H1 (cell line): ENCODE data around the gene ZBTB16. TPM values are rescaled to one million over a fixed set of nuclear protein-coding genes. Genes with fewer than 3 reads are reported as not detected.

Experiments
- CTCF ChIA-PET: fragments of 300-600 bp; sonication (Branson Sonifier 250); formaldehyde crosslinking; loops from one replicate; lab custom pipeline; 2021; ENCODE audit not compliant: partially characterized antibody; lab: Charles Lee
- POLR2A ChIA-PET: fragments of 300-600 bp; sonication (Branson Sonifier 250); formaldehyde crosslinking; loops from one replicate; lab custom pipeline; 2021; ENCODE audit warnings: inconsistent platforms; ENCODE audit not compliant: partially characterized antibody; lab: Charles Lee
- DNase-seq, 2 experiments: peaks; one replicate each; pipeline versions ENCODE4 v3.0.0 to v3.0.0-alpha.2; 2010 to 2022; ENCODE audit warnings: low spot score in 2 of 2, low read depth in 1 of 2, mixed read lengths in 1 of 2
- FAIRE-seq: peaks from 2 replicates; lab custom pipeline; 2011; peaks lifted over from hg19 to GRCh38; lab: Jason Lieb, UNC
- H2AFZ ChIP-seq: 2 replicates; pipeline ENCODE4 v1.8.1; 2012; ENCODE audit warnings: low read length, inconsistent platforms
- H2AK5ac ChIP-seq: 2 replicates; pipeline ENCODE4 v1.6.1; 2013; ENCODE audit warnings: low read depth, low read length
- H2BK120ac ChIP-seq: replicated peaks from 2 replicates; pipeline ENCODE3; 2013; ENCODE audit warnings: low read depth, low read length, inconsistent platforms
- H2BK12ac ChIP-seq: 2 replicates; pipeline ENCODE4 v1.6.1; 2013; ENCODE audit warnings: low read depth, low read length
- H2BK15ac ChIP-seq: 2 replicates; pipeline ENCODE4 v1.6.1; 2013; ENCODE audit warnings: low read length
- H2BK20ac ChIP-seq: 2 replicates; pipeline ENCODE4 v1.6.1; 2013; ENCODE audit warnings: low read length
- H2BK5ac ChIP-seq: 2 replicates; pipeline ENCODE4 v1.6.1; 2013; ENCODE audit warnings: low read depth, low read length
- H3K14ac ChIP-seq: 2 replicates; pipeline ENCODE4 v1.6.1; 2013; ENCODE audit warnings: inconsistent platforms; ENCODE audit not compliant: insufficient read length
- H3K18ac ChIP-seq: 2 replicates; pipeline ENCODE4 v1.6.1; 2013; ENCODE audit warnings: low read length; ENCODE audit errors: extremely low read depth
- H3K23ac ChIP-seq: 2 replicates; pipeline ENCODE4 v1.6.1; 2013; ENCODE audit warnings: inconsistent platforms; ENCODE audit not compliant: insufficient read length
- H3K23me2 ChIP-seq: 2 replicates; pipeline ENCODE4 v1.6.1; 2013; ENCODE audit warnings: low read depth, low read length
- H3K27ac ChIP-seq: 2 replicates; pipeline ENCODE4 v1.6.1; 2011; ENCODE audit warnings: low read depth, low read length, inconsistent platforms
- H3K27me3 ChIP-seq, 4 experiments: replicated peaks in 1 of 4; 1 replicate in 1 of 4; 2 replicates in 3 of 4; pipeline versions ENCODE4 v1.6.1 to v1.8.1; 2011 to 2013; ENCODE audit warnings: low read length in 3 of 4, mild to moderate bottlenecking in 3 of 4, inconsistent platforms in 2 of 4, mixed read lengths in 2 of 4, moderate library complexity in 1 of 4; ENCODE audit not compliant: control insufficient read depth in 3 of 4, insufficient read depth in 3 of 4; ENCODE audit errors: extremely low read depth in 1 of 4
- H3K36me3 ChIP-seq, 4 experiments: 2 replicates each; pipeline versions ENCODE4 v1.6.1 to v1.8.1; 2011 to 2013; ENCODE audit warnings: mild to moderate bottlenecking in 4 of 4, low read length in 3 of 4, moderate library complexity in 2 of 4, control low read depth in 1 of 4, inconsistent platforms in 1 of 4; ENCODE audit not compliant: insufficient read depth in 4 of 4, control insufficient read depth in 2 of 4
- H3K4ac ChIP-seq: replicated peaks from 2 replicates; pipeline ENCODE3; 2013; ENCODE audit warnings: low read length, low read depth, mixed read lengths, inconsistent platforms; ENCODE audit not compliant: insufficient read length
- H3K4me1 ChIP-seq, 4 experiments: replicated peaks in 1 of 4; 1 replicate in 1 of 4; 2 replicates in 3 of 4; pipeline versions ENCODE4 v1.6.1 to v1.8.1; 2011 to 2013; ENCODE audit warnings: low read length in 3 of 4, inconsistent platforms in 2 of 4, mixed read lengths in 1 of 4; ENCODE audit not compliant: insufficient read depth in 4 of 4, control insufficient read depth in 3 of 4
- H3K4me2 ChIP-seq, 2 experiments: 2 replicates each; pipeline versions ENCODE4 v1.6.1 to v1.8.1; 2011 to 2013; ENCODE audit warnings: low read depth in 2 of 2, low read length in 2 of 2, control low read depth in 1 of 2, inconsistent platforms in 1 of 2, mild to moderate bottlenecking in 1 of 2; ENCODE audit not compliant: insufficient read depth in 1 of 2
- H3K4me3 ChIP-seq, 4 experiments: fragments of 200-600, 300-600 bp in 1 of 4; sonication (generic), shearing (Covaris generic), sonication (Bioruptor Twin) in 1 of 4; 2 replicates each; pipeline versions ENCODE4 v1.5.1 to v1.8.1; 2011 to 2016; ENCODE audit warnings: low read length in 4 of 4, low read depth in 3 of 4, control low read depth in 2 of 4, inconsistent platforms in 2 of 4, mild to moderate bottlenecking in 2 of 4, mixed read lengths in 1 of 4, moderate library complexity in 1 of 4; ENCODE audit not compliant: insufficient read depth in 2 of 4; ENCODE audit errors: extremely low read depth in 1 of 4
- H3K56ac ChIP-seq: replicated peaks from 2 replicates; pipeline ENCODE3; 2013; ENCODE audit warnings: low read depth, mild to moderate bottlenecking, mixed read lengths, low read length, inconsistent platforms; ENCODE audit not compliant: insufficient read length
- H3K79me1 ChIP-seq: 2 replicates; pipeline ENCODE4 v1.6.1; 2013; ENCODE audit warnings: low read depth, low read length, control low read depth
- H3K79me2 ChIP-seq, 2 experiments: 2 replicates each; pipeline versions ENCODE4 v1.6.1 to v1.8.1; 2012 to 2013; ENCODE audit warnings: low read length in 2 of 2, mild to moderate bottlenecking in 2 of 2, inconsistent platforms in 1 of 2; ENCODE audit not compliant: insufficient read depth in 2 of 2, control insufficient read depth in 1 of 2
- H3K9ac ChIP-seq, 4 experiments: replicated peaks in 1 of 4; 1 replicate in 1 of 4; 2 replicates in 3 of 4; pipeline versions ENCODE4 v1.6.1 to v1.8.1; 2011 to 2013; ENCODE audit warnings: low read depth in 3 of 4, low read length in 3 of 4, control low read depth in 2 of 4, mild to moderate bottlenecking in 2 of 4, moderate library complexity in 2 of 4, inconsistent platforms in 1 of 4; ENCODE audit errors: extremely low read depth in 1 of 4
- H3K9me3 ChIP-seq, 2 experiments: 2 replicates each; pipeline versions ENCODE4 v1.6.1 to v1.8.1; 2012 to 2013; ENCODE audit warnings: mild to moderate bottlenecking in 2 of 2, moderate library complexity in 2 of 2, control low read depth in 1 of 2, inconsistent platforms in 1 of 2, low read depth in 1 of 2, low read length in 1 of 2, mixed read lengths in 1 of 2; ENCODE audit not compliant: insufficient read depth in 2 of 2
- H4K20me1 ChIP-seq, 2 experiments: replicated peaks in 1 of 2; 2 replicates each; pipeline versions ENCODE3 to v1.8.1; 2011 to 2013; ENCODE audit warnings: inconsistent platforms in 2 of 2, low read length in 2 of 2, mild to moderate bottlenecking in 1 of 2; ENCODE audit not compliant: insufficient read depth in 2 of 2, control insufficient read depth in 1 of 2
- H4K5ac ChIP-seq: 2 replicates; pipeline ENCODE4 v1.6.1; 2013; ENCODE audit warnings: low read length, low read depth, mixed read lengths, inconsistent platforms; ENCODE audit not compliant: insufficient read length
- H4K8ac ChIP-seq: 2 replicates; pipeline ENCODE4 v1.8.0; 2013; ENCODE audit warnings: mild to moderate bottlenecking, moderate library complexity, low read length, inconsistent platforms; ENCODE audit not compliant: insufficient read depth; ENCODE audit errors: extremely low read depth
- H4K91ac ChIP-seq: replicated peaks from 2 replicates; pipeline ENCODE3; 2013; ENCODE audit warnings: low read length, mixed read lengths, inconsistent platforms; ENCODE audit not compliant: insufficient read length
- CBX8 ChIP-seq: fragments of 300-800, 300-1000 bp; sonication (generic); IDR thresholded peaks from 2 replicates; pipeline ENCODE4 v1.7.1; 2016; ENCODE audit warnings: low read depth, low read length, borderline replicate concordance
- CEBPB ChIP-seq: IDR thresholded peaks from 2 replicates; pipeline ENCODE4 v1.6.1; 2012; ENCODE audit warnings: low read depth, low read length
- CHD2 ChIP-seq: IDR thresholded peaks from 2 replicates; pipeline ENCODE4 v1.6.1; 2012; ENCODE audit warnings: low read length, improper control_type of control experiment
- CREB1 ChIP-seq: IDR thresholded peaks from 2 replicates; pipeline ENCODE4 v1.6.1; 2012; ENCODE audit warnings: inconsistent platforms
- RNF2 ChIP-seq: fragments of 200-900, 300-1000 bp; sonication (generic); IDR thresholded peaks from 2 replicates; pipeline ENCODE4 v1.7.1; 2016; ENCODE audit warnings: borderline replicate concordance, low read depth, mild to moderate bottlenecking, antibody characterized with exemption, low read length; ENCODE audit not compliant: poor library complexity, severe bottlenecking; ENCODE audit errors: missing control alignments
- SUZ12 ChIP-seq: fragments of 200-600 bp; sonication (generic); IDR thresholded peaks from 2 replicates; pipeline ENCODE4 v1.6.1; 2012; ENCODE audit warnings: mild to moderate bottlenecking, inconsistent platforms, low read length, moderate library complexity, mixed read lengths
- TAF1 ChIP-seq: IDR thresholded peaks from 2 replicates; pipeline ENCODE4 v1.6.1; 2011; ENCODE audit warnings: mild to moderate bottlenecking, low read depth, low read length
- TAF7 ChIP-seq: optimal IDR thresholded peaks from 2 replicates; pipeline ENCODE3; 2011; ENCODE audit warnings: low read depth, mild to moderate bottlenecking, inconsistent platforms, low read length, moderate library complexity, borderline replicate concordance
- YY1 ChIP-seq: IDR thresholded peaks from 2 replicates; pipeline ENCODE4 v1.6.1; 2011; ENCODE audit warnings: low read depth, mild to moderate bottlenecking, low read length
- WGBS, 2 experiments: shearing (Covaris generic) in 1 of 2; methylation state at CpG; one replicate each; pipeline versions ENCODE4 v1.1.6 to v1.1.7; 2013 to 2015; ENCODE audit warnings: low lambda C conversion rate in 2 of 2, mixed read lengths in 2 of 2, inconsistent platforms in 1 of 2, low coverage in 1 of 2, missing lambda C conversion rate in 1 of 2; ENCODE audit not compliant: insufficient replicate concordance in 2 of 2, insufficient coverage in 1 of 2, insufficient read length in 1 of 2; ENCODE audit errors: extremely low coverage in 1 of 2, missing lambda C conversion rate in 1 of 2; 5-methylcytosine and 5-hydroxymethylcytosine counted together
- polyA plus RNA-seq, 7 experiments: library from polyadenylated mRNA; depleted of rRNA in 3 of 7; stranded (reverse) in 5 of 7; unstranded in 2 of 7; fragments of >200 nt in 5 of 7; fragments of 200-250 nt in 2 of 7; gene quantifications; 1 replicate in 5 of 7; 2 replicates in 1 of 7; 4 replicates in 1 of 7; pipeline versions ENCODE4 v1.2.1 to v1.2.3, GENCODE V29; 2011 to 2013; ENCODE audit warnings: missing spikeins in 2 of 7, mixed read lengths in 2 of 7
- total RNA-seq: library from RNA; stranded (reverse); fragmentation: NEBNext Ultra II Directional; extraction: Animal tissue kit (Norgen Biotek cat#: 25700); gene quantifications from 2 replicates; pipeline ENCODE4 v1.2.1, GENCODE V29; 2021

The ZBTB16 gene
- total and polyA plus RNA-seq, 2 of the 8 experiments (the other 6 are each of a cell fraction or from before 2014, with no cell fraction given) = 0.12 to 0.61 TPM

GRCh38 chr11:114098927-114099326 is 39.4 kb downstream of the ZBTB16 start:
- DNase-seq (no peak), FAIRE-seq (no peak)
- Histone ChIP-seq H3K9me3 (no peaks in the 10 kb centered on the region), H2BK20ac (no peak overlapping the region), H2BK5ac (no peak overlapping the region), H2AK5ac (no peak overlapping the region), H4K8ac (no peak overlapping the region), H3K79me2 (no peaks in the 10 kb centered on the region), H3K36me3 (no peaks in the 10 kb centered on the region), H3K56ac (no peak overlapping the region), H3K23me2 (no peaks in the 10 kb centered on the region), H4K91ac (no peak overlapping the region), H2BK12ac (no peak overlapping the region), H3K18ac (no peak overlapping the region), H4K20me1 (no peaks in the 10 kb centered on the region), H3K23ac (no peak overlapping the region), H3K4me3 (no peak overlapping the region), H3K4ac (no peak overlapping the region), H3K27me3 (no peaks in the 10 kb centered on the region), H3K79me1 (no peaks in the 10 kb centered on the region), H3K27ac (no peak overlapping the region), H3K4me1 (no peaks in the 10 kb centered on the region), H2BK15ac (no peak overlapping the region), H3K14ac (no peak overlapping the region), H3K9ac (no peak overlapping the region), H3K4me2 (no peak overlapping the region), H4K5ac (no peak overlapping the region), H2BK120ac (no peak overlapping the region), H2AFZ (no peak overlapping the region)
- WGBS, 2 experiments = 88% methylated on average over 3 of the region's 3 CpGs; no CpG with 5 or more reads in 1 of the 2 experiments
- no peak for TF ChIP-seq CHD2
- TF ChIP-seq CEBPB = no peak
- TF ChIP-seq RNF2 = no peak
- no peak for TF ChIP-seq YY1
- no peak for TF ChIP-seq CBX8
- no peak for TF ChIP-seq CREB1
- TF ChIP-seq SUZ12 = no peak
- no peak for TF ChIP-seq TAF7
- no peak for TF ChIP-seq TAF1
- ChIA-PET POLR2A (no interaction called here), CTCF (interaction anchor here (0.7 to 1.4 kb wide), 4 partner anchors 21 to 203 kb away, joined by 3 to 4 read pairs (median 3); no protein-coding TSS in a partner anchor)
